Esophagus squamous epithelium (tissue), 5 donors: ENCODE measurements around the gene CDH12. TPM values are rescaled to one million over a fixed set of nuclear protein-coding genes. Genes with fewer than 3 reads are reported as not detected.
"Not testable (repeated sequence)": the region's sequence is repeated elsewhere in the genome, so short reads cannot be mapped to it uniquely, and the experiment has no call there.

Experiments used
- DNase-seq: peaks from one replicate; lab custom pipeline; 2025; lab: John Stamatoyannopoulos, UW
- H3K27ac ChIP-seq, 4 donors: fragments of 200-600 bp; sonication (generic); one replicate each; pipeline ENCODE4 v1.5.1; 2016 to 2019; ENCODE audit warnings: mild to moderate bottlenecking in 1 of 4
- H3K27me3 ChIP-seq, 4 donors: fragments of 200-600 bp; sonication (generic); 1 replicate in 3 of 4; 2 replicates in 1 of 4; pipeline versions ENCODE4 v1.5.1 to v1.6.0; 2017 to 2021; ENCODE audit warnings: antibody characterized with exemption in 1 of 4
- H3K36me3 ChIP-seq, 3 donors: fragments of 200-600 bp; sonication (generic); one replicate each; pipeline ENCODE4 v1.5.1; 2016 to 2019
- H3K4me1 ChIP-seq, 3 donors: fragments of 200-600 bp; sonication (generic); one replicate each; pipeline ENCODE4 v1.5.1; 2017 to 2019
- H3K4me3 ChIP-seq, 4 donors: fragments of 200-600 bp; sonication (generic); 1 replicate in 3 of 4; 2 replicates in 1 of 4; pipeline ENCODE4 v1.5.1; 2016 to 2019; ENCODE audit warnings: mild to moderate bottlenecking in 2 of 4, moderate library complexity in 1 of 4
- H3K9me3 ChIP-seq, 3 donors: fragments of 200-600 bp; sonication (generic); one replicate each; pipeline ENCODE4 v1.5.1; 2016 to 2019
- CTCF ChIP-seq, 6 experiments: fragments of 450-650 bp in 4 of 6; fragments of 200-600 bp in 2 of 6; sonication (generic) in 2 of 6; IDR thresholded peaks; one replicate each; pipeline ENCODE4 v1.5.1; 2016 to 2019; ENCODE audit warnings: antibody characterized with exemption in 6 of 6, mild to moderate bottlenecking in 4 of 6, moderate library complexity in 4 of 6
- POLR2A ChIP-seq, 4 donors: fragments of 450-650 bp; IDR thresholded peaks; one replicate each; pipeline ENCODE4 v1.6.1; 2017; ENCODE audit warnings: antibody characterized with exemption in 4 of 4, mild to moderate bottlenecking in 4 of 4, moderate library complexity in 3 of 4
- WGBS, 2 donors: methylation state at CpG; one replicate each; pipeline ENCODE4 v1.1.5; 2018; 5-methylcytosine and 5-hydroxymethylcytosine counted together
- intact Hi-C: fragments of 100-400 bp; cut with DNase I; formaldehyde crosslinking; loops from one replicate; pipeline ENCODE4 v1.15.0; 2022
- total RNA-seq, 4 donors: library from RNA; depleted of rRNA; stranded (reverse); fragments of >200 nt; gene quantifications; one replicate each; pipeline ENCODE4 v1.1.0, GENCODE V29; 2016
- donor health status: DM: yes; HTN: yes; CAD: no.

Gene CDH12
- total RNA-seq, 4 donors from 2014 or later, result not detected

DNA sequence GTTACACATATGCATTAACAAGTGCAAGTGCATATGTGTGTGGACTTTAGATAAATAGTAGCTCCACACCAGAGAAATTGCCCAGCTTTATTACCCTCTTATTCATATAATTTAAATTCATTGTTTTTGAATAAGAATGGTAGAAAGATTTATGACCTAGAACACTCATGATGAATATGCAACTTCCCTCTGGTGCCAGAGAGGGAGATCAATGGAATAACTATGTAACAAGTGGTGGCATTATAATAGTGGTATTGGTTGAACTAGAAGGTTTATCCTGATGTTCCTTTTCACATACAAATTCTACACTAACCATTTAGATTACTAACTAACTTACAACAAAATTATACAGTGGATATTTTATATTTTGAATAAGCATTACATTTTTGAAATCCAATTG, 607.4 kb downstream of the CDH12 start:
- no peak for DNase-seq
- H3K4me1 ChIP-seq, result no peaks in the 10 kb centered on the region
- intact Hi-C loops, result no loop called here
- no peaks in the 10 kb centered on the region for H3K27me3 ChIP-seq
- H3K4me3 ChIP-seq, result no peak overlapping the region
- no peak for TF ChIP-seq CTCF (IDR thresholded peaks at IDR 0.05)
- TF ChIP-seq POLR2A (IDR thresholded peaks at IDR 0.05), result no peak
- H3K9me3 ChIP-seq, result no peaks in the 10 kb centered on the region
- H3K27ac ChIP-seq, result no peak overlapping the region
- H3K36me3 ChIP-seq, result no peaks in the 10 kb centered on the region

GRCh38 chr5:22242532-22242931, 610.6 kb downstream of the CDH12 start:
- 65 to 78% methylated on average over 4 of the region's 4 CpGs for WGBS, 2 donors
- TF ChIP-seq POLR2A (IDR thresholded peaks at IDR 0.05) (no peak), CTCF (IDR thresholded peaks at IDR 0.05) (no peak)
- Histone ChIP-seq H3K4me1 (no peaks in the 10 kb centered on the region), H3K4me3 (no peak overlapping the region), H3K36me3 (no peaks in the 10 kb centered on the region), H3K9me3 (no peaks in the 10 kb centered on the region), H3K27me3 (no peaks in the 10 kb centered on the region), H3K27ac (no peak overlapping the region)
- no peak for DNase-seq
- intact Hi-C loops, result no loop called here

- H3K4me3 ChIP-seq, result no peak overlapping the region
- TF ChIP-seq CTCF (IDR thresholded peaks at IDR 0.05) (no peak), POLR2A (IDR thresholded peaks at IDR 0.05) (no peak)
- H3K4me1 ChIP-seq, result no peaks in the 10 kb centered on the region
- no peaks in the 10 kb centered on the region for H3K27me3 ChIP-seq
- intact Hi-C loops, result no loop called here
- H3K9me3 ChIP-seq, result no peaks in the 10 kb centered on the region
- H3K27ac ChIP-seq, result no peak overlapping the region
- no peaks in the 10 kb centered on the region for H3K36me3 ChIP-seq
- no peak for DNase-seq
- WGBS, 2 donors, result 57 to 67% methylated on average over 1 of the region's 1 CpG
Observed at GRCh38 chr5:22238047-22238446, 615.1 kb downstream of the CDH12 start.

DNA sequence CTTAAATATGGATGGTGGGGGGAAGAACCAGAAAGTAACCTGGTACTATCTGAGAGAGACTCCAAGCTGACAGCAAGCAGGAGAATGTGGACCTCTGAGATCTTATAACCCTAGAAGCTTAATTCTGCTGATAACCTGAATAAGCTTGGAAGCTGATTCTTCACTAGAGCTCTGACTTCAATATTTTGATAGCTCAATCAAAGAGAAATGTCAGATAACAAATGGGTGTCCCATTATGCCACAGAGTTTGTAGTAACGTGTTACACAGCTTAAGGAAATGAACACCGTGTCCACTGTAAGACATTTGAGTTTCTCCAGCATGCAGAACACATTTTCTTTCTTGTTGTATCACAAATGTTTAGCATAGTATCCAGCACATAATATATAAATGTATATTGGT, 626.7 kb downstream of the CDH12 start:
- Histone ChIP-seq H3K9me3 (no peaks in the 10 kb centered on the region), H3K27me3 (no peaks in the 10 kb centered on the region), H3K4me1 (no peaks in the 10 kb centered on the region), H3K4me3 (no peak overlapping the region), H3K27ac (no peak overlapping the region), H3K36me3 (no peaks in the 10 kb centered on the region)
- no peak for TF ChIP-seq POLR2A (IDR thresholded peaks at IDR 0.05)
- no peak for TF ChIP-seq CTCF (IDR thresholded peaks at IDR 0.05)
- 71 to 82% methylated on average over 2 of the region's 2 CpGs for WGBS, 2 donors
- no peak for DNase-seq
- intact Hi-C loops, result no loop called here

- Histone ChIP-seq H3K27ac (no peak overlapping the region), H3K36me3 (no peaks in the 10 kb centered on the region), H3K4me1 (no peaks in the 10 kb centered on the region), H3K27me3 (no peaks in the 10 kb centered on the region), H3K4me3 (no peak overlapping the region), H3K9me3 (no peaks in the 10 kb centered on the region)
- TF ChIP-seq CTCF (IDR thresholded peaks at IDR 0.05), result no peak
- TF ChIP-seq POLR2A (IDR thresholded peaks at IDR 0.05), result no peak
- WGBS, 2 donors, result 73 to 83% methylated on average over 3 of the region's 3 CpGs
- intact Hi-C loops, result no loop called here
- no peak for DNase-seq
Observed at GRCh38 chr5:22223079-22223478, 630.1 kb downstream of the CDH12 start.

- intact Hi-C loops, H3K27me3 ChIP-seq, H3K4me1 ChIP-seq, DNase-seq, H3K4me3 ChIP-seq, H3K9me3 ChIP-seq, H3K27ac ChIP-seq, H3K36me3 ChIP-seq: not testable (repeated sequence)
- WGBS, 2 donors, result 53 to 59% methylated on average over 7 to 8 of the region's 11 CpGs
Observed at GRCh38 chr5:22213703-22214495, 639.2 kb downstream of the CDH12 start.

- intact Hi-C loops, H3K36me3 ChIP-seq, H3K27me3 ChIP-seq, H3K4me1 ChIP-seq, DNase-seq, H3K27ac ChIP-seq, H3K9me3 ChIP-seq: not testable (repeated sequence)
- H3K4me3 ChIP-seq, result peak overlapping the region in 1 of 4 donors; percentile 2
- WGBS, 2 donors, result 25 to 26% methylated on average over 4 to 6 of the region's 22 CpGs
Observed at GRCh38 chr5:22212254-22212991, 640.7 kb downstream of the CDH12 start.

DNA sequence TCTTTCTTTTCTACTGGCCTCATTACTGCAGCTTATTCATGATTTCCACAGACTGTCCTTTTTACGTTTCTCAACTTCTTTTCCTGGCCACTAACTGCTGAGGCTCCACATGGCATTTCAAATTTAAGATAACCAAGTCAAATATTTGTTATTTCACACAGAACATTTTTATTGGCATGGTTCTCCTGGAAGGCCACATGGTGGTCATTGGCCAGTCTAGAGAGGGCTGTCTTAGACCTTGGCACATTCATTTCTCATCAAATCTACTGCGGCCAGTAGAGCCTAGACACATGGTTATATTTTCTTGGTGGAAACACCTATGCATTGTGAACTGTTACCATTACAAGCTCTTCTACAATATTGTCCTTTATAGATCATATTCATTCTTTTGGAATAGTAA, 644.7 kb downstream of the CDH12 start:
- H3K4me1 ChIP-seq, H3K27ac ChIP-seq, H3K27me3 ChIP-seq, DNase-seq, H3K4me3 ChIP-seq, intact Hi-C loops, H3K9me3 ChIP-seq, H3K36me3 ChIP-seq: not testable (repeated sequence)
- WGBS, 2 donors, result 80 to 91% methylated on average over 2 of the region's 2 CpGs
